Thyroid gland (tissue), 4 donors: ENCODE results near the gene B3GAT1. TPM values are rescaled to one million over a fixed set of nuclear protein-coding genes. Genes with fewer than 3 reads are reported as not detected.

Source experiments
- DNase-seq, 2 donors: peaks; one replicate each; pipeline ENCODE4 v3.0.0-alpha.2; 2019
- H3K27ac ChIP-seq, 3 donors: fragments of 200-600 bp; sonication (generic); 1 replicate in 2 of 3; 2 replicates in 1 of 3; pipeline ENCODE4 v1.5.1; 2016 to 2019; ENCODE audit warnings: mild to moderate bottlenecking in 1 of 3, moderate library complexity in 1 of 3
- H3K27me3 ChIP-seq: fragments of 200-600 bp; sonication (generic); one replicate; pipeline ENCODE4 v1.5.1; 2019
- H3K36me3 ChIP-seq, 2 donors: fragments of 200-600 bp; sonication (generic); one replicate each; pipeline ENCODE4 v1.5.1; 2016 to 2019
- H3K4me1 ChIP-seq, 2 donors: fragments of 200-600 bp; sonication (generic); one replicate each; pipeline ENCODE4 v1.5.1; 2017 to 2019
- H3K4me3 ChIP-seq, 3 donors: fragments of 200-600 bp; sonication (generic); replicated peaks in 1 of 3; 1 replicate in 2 of 3; 2 replicates in 1 of 3; pipeline ENCODE4 v1.5.1; 2016; ENCODE audit warnings: mild to moderate bottlenecking in 1 of 3
- H3K9me3 ChIP-seq: fragments of 200-600 bp; sonication (generic); one replicate; pipeline ENCODE4 v1.5.1; 2017
- CTCF ChIP-seq, 6 experiments: fragments of 200-600 bp in 3 of 6; fragments of 450-650 bp in 3 of 6; sonication (generic) in 3 of 6; IDR thresholded peaks; one replicate each; pipeline ENCODE4 v1.5.1; 2016 to 2019; ENCODE audit warnings: antibody characterized with exemption in 6 of 6, mild to moderate bottlenecking in 2 of 6, inconsistent platforms in 1 of 6, moderate library complexity in 1 of 6
- POLR2A ChIP-seq, 2 donors: fragments of 450-650 bp; IDR thresholded peaks; one replicate each; pipeline ENCODE4 v1.6.1; 2017; ENCODE audit warnings: antibody characterized with exemption in 2 of 2, mild to moderate bottlenecking in 2 of 2, moderate library complexity in 1 of 2
- WGBS, 2 donors: methylation state at CpG; one replicate each; pipeline ENCODE4 v1.1.5; 2017; 5-methylcytosine and 5-hydroxymethylcytosine counted together
- intact Hi-C: fragments of 100-400 bp; cut with DNase I; formaldehyde crosslinking; loops from one replicate; pipeline ENCODE4 v1.15.1; 2023
- total RNA-seq, 4 donors: library from RNA; depleted of rRNA; stranded (reverse); fragments of >200 nt; gene quantifications; one replicate each; pipeline ENCODE4 v1.2.3, GENCODE V29; 2016

Gene B3GAT1
- total RNA-seq, 4 donors from 2014 or later, result 4.0 to 6.7 (median 5.7) TPM

GRCh38 chr11:134358856-134359490, 53.1 kb downstream of the B3GAT1 start:
- H3K4me1 ChIP-seq, result peaks cover 15 to 45% of the 10 kb centered on the region in 2 donors
- H3K27ac ChIP-seq, result no peak overlapping the region
- intact Hi-C loops, result no loop called here
- no peak overlapping the region for H3K4me3 ChIP-seq
- H3K27me3 ChIP-seq, result no peaks in the 10 kb centered on the region
- DNase-seq, result no peak
- no peaks in the 10 kb centered on the region for H3K9me3 ChIP-seq
- TF ChIP-seq POLR2A (IDR thresholded peaks at IDR 0.05), result no peak
- no peak for TF ChIP-seq CTCF (IDR thresholded peaks at IDR 0.05)
- H3K36me3 ChIP-seq, result no peaks in the 10 kb centered on the region
- 92 to 93% methylated on average over 15 to 18 of the region's 18 CpGs for WGBS, 2 donors

- H3K9me3 ChIP-seq, result no peaks in the 10 kb centered on the region
- DNase-seq, result no peak
- no peaks in the 10 kb centered on the region for H3K27me3 ChIP-seq
- WGBS, 2 donors, result 89 to 93% methylated on average over 21 to 24 of the region's 27 CpGs
- H3K4me1 ChIP-seq, result peaks cover 15 to 42% of the 10 kb centered on the region in 2 donors
- no peak overlapping the region for H3K27ac ChIP-seq
- intact Hi-C loops, result no loop called here
- H3K4me3 ChIP-seq, result no peak overlapping the region
- H3K36me3 ChIP-seq, result no peaks in the 10 kb centered on the region
- TF ChIP-seq POLR2A (IDR thresholded peaks at IDR 0.05) (no peak), CTCF (IDR thresholded peaks at IDR 0.05) (no peak)
These were observed 53.7 kb downstream of the B3GAT1 start for GRCh38 chr11:134358165-134358855.

GRCh38 chr11:134357545-134357839, 54.5 kb downstream of the B3GAT1 start:
- intact Hi-C loops, result no loop called here
- DNase-seq, result peak; percentile 24 to 26
- TF ChIP-seq CTCF (IDR thresholded peaks at IDR 0.05) (no peak), POLR2A (IDR thresholded peaks at IDR 0.05) (no peak)
- H3K27ac ChIP-seq, result peak overlapping the region in 2 of 3 donors; percentile 44 to 73
- no peak overlapping the region for H3K4me3 ChIP-seq
- H3K36me3 ChIP-seq, result no peaks in the 10 kb centered on the region
- H3K27me3 ChIP-seq, result no peaks in the 10 kb centered on the region
- peaks cover 15 to 42% of the 10 kb centered on the region in 2 donors for H3K4me1 ChIP-seq
- no peaks in the 10 kb centered on the region for H3K9me3 ChIP-seq
- WGBS, 2 donors, result 22% methylated on average over 8 of the region's 8 CpGs; no CpG with 5 or more reads in 1 of the 2 donors

- H3K4me1 ChIP-seq, result peaks cover 15 to 42% of the 10 kb centered on the region in 2 donors
- no peaks in the 10 kb centered on the region for H3K27me3 ChIP-seq
- H3K36me3 ChIP-seq, result no peaks in the 10 kb centered on the region
- DNase-seq, result peak; percentile 67 to 71
- intact Hi-C loops, result no loop called here
- TF ChIP-seq CTCF (IDR thresholded peaks at IDR 0.05) (no peak), POLR2A (IDR thresholded peaks at IDR 0.05) (no peak)
- no peaks in the 10 kb centered on the region for H3K9me3 ChIP-seq
- WGBS, 2 donors, result 55 to 61% methylated on average over 19 to 21 of the region's 21 CpGs
- H3K27ac ChIP-seq, result peak overlapping the region; percentile 15 to 73 (median 44)
- no peak overlapping the region for H3K4me3 ChIP-seq
These were observed 55.1 kb downstream of the B3GAT1 start for GRCh38 chr11:134356656-134357544.
